WI38 (cell line): ENCODE measurements around the gene ADAMTS6.

Source experiments
- H3K4me3 ChIP-seq: 2 replicates; pipeline ENCODE4 v1.5.1; 2011; ENCODE audit warnings: low read depth, mild to moderate bottlenecking, control low read depth, low read length
- TF ChIP-seq, protein P1 (sequence below): IDR thresholded peaks from 2 replicates; pipeline ENCODE4 v1.5.1; 2012; ENCODE audit warnings: low read depth, mild to moderate bottlenecking, control low read depth, low read length

Gene ADAMTS6

DNA sequence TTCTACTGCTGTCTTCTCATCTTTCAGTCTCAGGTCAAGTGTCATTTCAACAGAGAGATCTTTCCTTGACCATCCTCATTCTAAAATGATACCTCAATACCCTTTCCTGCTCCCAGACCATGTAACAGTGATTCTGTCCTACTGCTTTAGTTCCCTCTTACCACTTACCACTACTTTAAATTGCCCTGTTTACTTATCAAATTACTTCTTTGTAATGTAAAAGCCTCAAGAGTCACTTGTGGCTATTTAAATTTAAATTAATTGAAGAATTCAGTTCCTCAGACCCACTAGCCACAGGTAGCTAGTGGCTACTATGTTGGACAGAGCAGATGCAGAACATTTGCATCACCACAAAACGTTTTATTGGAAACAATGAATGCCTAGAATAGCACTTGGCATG is 217.3 kb downstream of the ADAMTS6 start:
- TF ChIP-seq, protein P1, sequence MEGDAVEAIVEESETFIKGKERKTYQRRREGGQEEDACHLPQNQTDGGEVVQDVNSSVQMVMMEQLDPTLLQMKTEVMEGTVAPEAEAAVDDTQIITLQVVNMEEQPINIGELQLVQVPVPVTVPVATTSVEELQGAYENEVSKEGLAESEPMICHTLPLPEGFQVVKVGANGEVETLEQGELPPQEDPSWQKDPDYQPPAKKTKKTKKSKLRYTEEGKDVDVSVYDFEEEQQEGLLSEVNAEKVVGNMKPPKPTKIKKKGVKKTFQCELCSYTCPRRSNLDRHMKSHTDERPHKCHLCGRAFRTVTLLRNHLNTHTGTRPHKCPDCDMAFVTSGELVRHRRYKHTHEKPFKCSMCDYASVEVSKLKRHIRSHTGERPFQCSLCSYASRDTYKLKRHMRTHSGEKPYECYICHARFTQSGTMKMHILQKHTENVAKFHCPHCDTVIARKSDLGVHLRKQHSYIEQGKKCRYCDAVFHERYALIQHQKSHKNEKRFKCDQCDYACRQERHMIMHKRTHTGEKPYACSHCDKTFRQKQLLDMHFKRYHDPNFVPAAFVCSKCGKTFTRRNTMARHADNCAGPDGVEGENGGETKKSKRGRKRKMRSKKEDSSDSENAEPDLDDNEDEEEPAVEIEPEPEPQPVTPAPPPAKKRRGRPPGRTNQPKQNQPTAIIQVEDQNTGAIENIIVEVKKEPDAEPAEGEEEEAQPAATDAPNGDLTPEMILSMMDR, result no peak
- H3K4me3 ChIP-seq, result no peak overlapping the region

DNA sequence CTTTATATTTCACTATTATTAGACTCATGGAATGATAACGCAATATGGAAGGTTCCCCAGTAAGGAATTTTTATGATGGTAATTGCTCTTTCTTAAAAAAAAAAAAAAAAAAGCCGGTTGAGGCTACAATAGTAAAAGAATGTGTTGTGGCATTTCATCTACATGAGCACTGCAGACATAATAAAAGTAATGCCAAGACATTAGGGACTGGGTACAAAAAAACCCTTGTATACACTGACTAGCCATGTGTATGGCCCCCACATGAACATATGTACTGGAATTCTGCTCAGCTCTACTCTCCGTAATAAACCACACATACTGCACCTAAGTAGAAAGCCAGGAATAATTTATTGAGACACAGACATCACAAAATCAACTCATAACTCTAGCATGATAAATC is 218.4 kb downstream of the ADAMTS6 start:
- TF ChIP-seq, protein P1, result no peak
- H3K4me3 ChIP-seq, result no peak overlapping the region

GRCh38 chr5:65262649-65263059 is 219.1 kb downstream of the ADAMTS6 start:
- TF ChIP-seq, protein P1, result no peak
- H3K4me3 ChIP-seq, result no peak overlapping the region

- TF ChIP-seq, protein P1, result no peak
- H3K4me3 ChIP-seq, result no peak overlapping the region
Observed at GRCh38 chr5:65262096-65262495, 219.6 kb downstream of the ADAMTS6 start.

- TF ChIP-seq, protein P1, result no peak
- no peak overlapping the region for H3K4me3 ChIP-seq
Observed at GRCh38 chr5:65261499-65261898, 220.2 kb downstream of the ADAMTS6 start.

DNA sequence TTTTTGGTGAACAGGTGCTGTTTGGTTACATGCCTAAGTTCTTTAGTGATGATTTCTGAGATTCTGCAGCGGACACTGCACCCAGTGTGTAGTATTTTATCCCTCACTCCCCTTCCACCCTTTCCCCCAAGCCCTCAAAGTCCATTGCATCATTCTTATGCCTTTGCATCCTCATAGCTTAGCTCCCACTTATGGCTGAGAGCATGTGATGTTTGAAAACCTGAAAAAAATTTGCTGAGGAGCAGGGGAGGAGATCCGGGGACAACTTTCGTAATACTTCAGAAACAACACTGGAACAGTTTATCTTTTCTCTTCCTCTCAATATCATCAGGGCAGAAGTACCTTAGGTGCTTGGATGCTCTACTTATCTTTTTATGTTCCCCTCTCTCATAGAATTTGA is 226.4 kb downstream of the ADAMTS6 start:
- H3K4me3 ChIP-seq, result no peak overlapping the region
- TF ChIP-seq, protein P1, result no peak

DNA sequence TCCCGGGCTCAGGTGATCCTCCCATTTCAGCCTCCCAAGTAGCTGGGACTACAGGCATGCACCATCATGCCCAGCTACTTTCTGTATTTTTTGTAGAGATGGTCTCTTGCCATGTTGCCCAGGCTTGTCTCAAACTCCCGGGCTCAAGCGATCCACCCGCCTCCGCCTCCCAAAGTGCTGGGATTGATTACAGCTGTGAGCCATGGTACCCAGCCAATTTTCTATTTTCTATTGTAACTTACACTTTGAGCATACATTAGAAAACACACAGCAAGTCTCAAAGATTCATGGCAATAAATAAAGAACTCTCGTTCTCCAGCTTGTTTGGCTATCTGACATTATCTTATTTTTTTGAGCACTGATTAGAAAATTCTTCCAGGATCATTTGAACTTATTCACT is 228.7 kb downstream of the ADAMTS6 start:
- TF ChIP-seq, protein P1, result no peak
- no peak overlapping the region for H3K4me3 ChIP-seq
